H1 (cell line): ENCODE measurements around the gene TMEM120B. TPM values are rescaled to one million over a fixed set of nuclear protein-coding genes. Genes with fewer than 3 reads are reported as not detected.
A peak's percentile ranks its signal among the peaks of the same experiment; 100 is the strongest.

ENCODE experiments used
- CTCF ChIA-PET: fragments of 300-600 bp; sonication (Branson Sonifier 250); formaldehyde crosslinking; loops from one replicate; lab custom pipeline; 2021; ENCODE audit not compliant: partially characterized antibody; lab: Charles Lee
- POLR2A ChIA-PET: fragments of 300-600 bp; sonication (Branson Sonifier 250); formaldehyde crosslinking; loops from one replicate; lab custom pipeline; 2021; ENCODE audit warnings: inconsistent platforms; ENCODE audit not compliant: partially characterized antibody; lab: Charles Lee
- DNase-seq, 2 experiments: peaks; one replicate each; pipeline versions ENCODE4 v3.0.0 to v3.0.0-alpha.2; 2010 to 2022; ENCODE audit warnings: low spot score in 2 of 2, low read depth in 1 of 2, mixed read lengths in 1 of 2
- FAIRE-seq: peaks from 2 replicates; lab custom pipeline; 2011; peaks lifted over from hg19 to GRCh38; lab: Jason Lieb, UNC
- H2AFZ ChIP-seq: 2 replicates; pipeline ENCODE4 v1.8.1; 2012; ENCODE audit warnings: low read length, inconsistent platforms
- H2AK5ac ChIP-seq: 2 replicates; pipeline ENCODE4 v1.6.1; 2013; ENCODE audit warnings: low read depth, low read length
- H2BK120ac ChIP-seq: replicated peaks from 2 replicates; pipeline ENCODE3; 2013; ENCODE audit warnings: low read depth, low read length, inconsistent platforms
- H2BK12ac ChIP-seq: 2 replicates; pipeline ENCODE4 v1.6.1; 2013; ENCODE audit warnings: low read depth, low read length
- H2BK15ac ChIP-seq: 2 replicates; pipeline ENCODE4 v1.6.1; 2013; ENCODE audit warnings: low read length
- H2BK20ac ChIP-seq: 2 replicates; pipeline ENCODE4 v1.6.1; 2013; ENCODE audit warnings: low read length
- H2BK5ac ChIP-seq: 2 replicates; pipeline ENCODE4 v1.6.1; 2013; ENCODE audit warnings: low read depth, low read length
- H3K14ac ChIP-seq: 2 replicates; pipeline ENCODE4 v1.6.1; 2013; ENCODE audit warnings: inconsistent platforms; ENCODE audit not compliant: insufficient read length
- H3K18ac ChIP-seq: 2 replicates; pipeline ENCODE4 v1.6.1; 2013; ENCODE audit warnings: low read length; ENCODE audit errors: extremely low read depth
- H3K23ac ChIP-seq: 2 replicates; pipeline ENCODE4 v1.6.1; 2013; ENCODE audit warnings: inconsistent platforms; ENCODE audit not compliant: insufficient read length
- H3K23me2 ChIP-seq: 2 replicates; pipeline ENCODE4 v1.6.1; 2013; ENCODE audit warnings: low read depth, low read length
- H3K27ac ChIP-seq: 2 replicates; pipeline ENCODE4 v1.6.1; 2011; ENCODE audit warnings: low read depth, low read length, inconsistent platforms
- H3K27me3 ChIP-seq, 4 experiments: replicated peaks in 1 of 4; 1 replicate in 1 of 4; 2 replicates in 3 of 4; pipeline versions ENCODE4 v1.6.1 to v1.8.1; 2011 to 2013; ENCODE audit warnings: low read length in 3 of 4, mild to moderate bottlenecking in 3 of 4, inconsistent platforms in 2 of 4, mixed read lengths in 2 of 4, moderate library complexity in 1 of 4; ENCODE audit not compliant: control insufficient read depth in 3 of 4, insufficient read depth in 3 of 4; ENCODE audit errors: extremely low read depth in 1 of 4
- H3K36me3 ChIP-seq, 4 experiments: 2 replicates each; pipeline versions ENCODE4 v1.6.1 to v1.8.1; 2011 to 2013; ENCODE audit warnings: mild to moderate bottlenecking in 4 of 4, low read length in 3 of 4, moderate library complexity in 2 of 4, control low read depth in 1 of 4, inconsistent platforms in 1 of 4; ENCODE audit not compliant: insufficient read depth in 4 of 4, control insufficient read depth in 2 of 4
- H3K4ac ChIP-seq: replicated peaks from 2 replicates; pipeline ENCODE3; 2013; ENCODE audit warnings: low read length, low read depth, mixed read lengths, inconsistent platforms; ENCODE audit not compliant: insufficient read length
- H3K4me1 ChIP-seq, 4 experiments: replicated peaks in 1 of 4; 1 replicate in 1 of 4; 2 replicates in 3 of 4; pipeline versions ENCODE4 v1.6.1 to v1.8.1; 2011 to 2013; ENCODE audit warnings: low read length in 3 of 4, inconsistent platforms in 2 of 4, mixed read lengths in 1 of 4; ENCODE audit not compliant: insufficient read depth in 4 of 4, control insufficient read depth in 3 of 4
- H3K4me2 ChIP-seq, 2 experiments: 2 replicates each; pipeline versions ENCODE4 v1.6.1 to v1.8.1; 2011 to 2013; ENCODE audit warnings: low read depth in 2 of 2, low read length in 2 of 2, control low read depth in 1 of 2, inconsistent platforms in 1 of 2, mild to moderate bottlenecking in 1 of 2; ENCODE audit not compliant: insufficient read depth in 1 of 2
- H3K4me3 ChIP-seq, 4 experiments: fragments of 200-600, 300-600 bp in 1 of 4; sonication (generic), shearing (Covaris generic), sonication (Bioruptor Twin) in 1 of 4; 2 replicates each; pipeline versions ENCODE4 v1.5.1 to v1.8.1; 2011 to 2016; ENCODE audit warnings: low read length in 4 of 4, low read depth in 3 of 4, control low read depth in 2 of 4, inconsistent platforms in 2 of 4, mild to moderate bottlenecking in 2 of 4, mixed read lengths in 1 of 4, moderate library complexity in 1 of 4; ENCODE audit not compliant: insufficient read depth in 2 of 4; ENCODE audit errors: extremely low read depth in 1 of 4
- H3K56ac ChIP-seq: replicated peaks from 2 replicates; pipeline ENCODE3; 2013; ENCODE audit warnings: low read depth, mild to moderate bottlenecking, mixed read lengths, low read length, inconsistent platforms; ENCODE audit not compliant: insufficient read length
- H3K79me1 ChIP-seq: 2 replicates; pipeline ENCODE4 v1.6.1; 2013; ENCODE audit warnings: low read depth, low read length, control low read depth
- H3K79me2 ChIP-seq, 2 experiments: 2 replicates each; pipeline versions ENCODE4 v1.6.1 to v1.8.1; 2012 to 2013; ENCODE audit warnings: low read length in 2 of 2, mild to moderate bottlenecking in 2 of 2, inconsistent platforms in 1 of 2; ENCODE audit not compliant: insufficient read depth in 2 of 2, control insufficient read depth in 1 of 2
- H3K9ac ChIP-seq, 4 experiments: replicated peaks in 1 of 4; 1 replicate in 1 of 4; 2 replicates in 3 of 4; pipeline versions ENCODE4 v1.6.1 to v1.8.1; 2011 to 2013; ENCODE audit warnings: low read depth in 3 of 4, low read length in 3 of 4, control low read depth in 2 of 4, mild to moderate bottlenecking in 2 of 4, moderate library complexity in 2 of 4, inconsistent platforms in 1 of 4; ENCODE audit errors: extremely low read depth in 1 of 4
- H3K9me3 ChIP-seq, 2 experiments: 2 replicates each; pipeline versions ENCODE4 v1.6.1 to v1.8.1; 2012 to 2013; ENCODE audit warnings: mild to moderate bottlenecking in 2 of 2, moderate library complexity in 2 of 2, control low read depth in 1 of 2, inconsistent platforms in 1 of 2, low read depth in 1 of 2, low read length in 1 of 2, mixed read lengths in 1 of 2; ENCODE audit not compliant: insufficient read depth in 2 of 2
- H4K20me1 ChIP-seq, 2 experiments: replicated peaks in 1 of 2; 2 replicates each; pipeline versions ENCODE3 to v1.8.1; 2011 to 2013; ENCODE audit warnings: inconsistent platforms in 2 of 2, low read length in 2 of 2, mild to moderate bottlenecking in 1 of 2; ENCODE audit not compliant: insufficient read depth in 2 of 2, control insufficient read depth in 1 of 2
- H4K5ac ChIP-seq: 2 replicates; pipeline ENCODE4 v1.6.1; 2013; ENCODE audit warnings: low read length, low read depth, mixed read lengths, inconsistent platforms; ENCODE audit not compliant: insufficient read length
- H4K8ac ChIP-seq: 2 replicates; pipeline ENCODE4 v1.8.0; 2013; ENCODE audit warnings: mild to moderate bottlenecking, moderate library complexity, low read length, inconsistent platforms; ENCODE audit not compliant: insufficient read depth; ENCODE audit errors: extremely low read depth
- H4K91ac ChIP-seq: replicated peaks from 2 replicates; pipeline ENCODE3; 2013; ENCODE audit warnings: low read length, mixed read lengths, inconsistent platforms; ENCODE audit not compliant: insufficient read length
- CHD1 ChIP-seq: IDR thresholded peaks from 2 replicates; pipeline ENCODE4 v1.6.1; 2012; ENCODE audit warnings: low read depth, low read length, improper control_type of control experiment
- GABPA ChIP-seq: IDR thresholded peaks from 2 replicates; pipeline ENCODE4 v1.6.1; 2011; ENCODE audit warnings: mild to moderate bottlenecking, low read length, moderate library complexity, borderline replicate concordance; ENCODE audit not compliant: insufficient read depth
- HDAC6 ChIP-seq: IDR thresholded peaks from one replicate; pipeline ENCODE4 v1.7.1; 2012; ENCODE audit warnings: low read depth, mild to moderate bottlenecking, inconsistent platforms, low read length, moderate library complexity
- JUN ChIP-seq: IDR thresholded peaks from 2 replicates; pipeline ENCODE4 v1.6.1; 2011; ENCODE audit warnings: low read depth, mild to moderate bottlenecking, improper control_type of control experiment, low read length
- JUND ChIP-seq: IDR thresholded peaks from 2 replicates; pipeline ENCODE4 v1.6.1; 2011; ENCODE audit warnings: mild to moderate bottlenecking, improper control_type of control experiment, low read length
- WGBS, 2 experiments: shearing (Covaris generic) in 1 of 2; methylation state at CpG; one replicate each; pipeline versions ENCODE4 v1.1.6 to v1.1.7; 2013 to 2015; ENCODE audit warnings: low lambda C conversion rate in 2 of 2, mixed read lengths in 2 of 2, inconsistent platforms in 1 of 2, low coverage in 1 of 2, missing lambda C conversion rate in 1 of 2; ENCODE audit not compliant: insufficient replicate concordance in 2 of 2, insufficient coverage in 1 of 2, insufficient read length in 1 of 2; ENCODE audit errors: extremely low coverage in 1 of 2, missing lambda C conversion rate in 1 of 2; 5-methylcytosine and 5-hydroxymethylcytosine counted together
- polyA plus RNA-seq, 7 experiments: library from polyadenylated mRNA; depleted of rRNA in 3 of 7; stranded (reverse) in 5 of 7; unstranded in 2 of 7; fragments of >200 nt in 5 of 7; fragments of 200-250 nt in 2 of 7; gene quantifications; 1 replicate in 5 of 7; 2 replicates in 1 of 7; 4 replicates in 1 of 7; pipeline versions ENCODE4 v1.2.1 to v1.2.3, GENCODE V29; 2011 to 2013; ENCODE audit warnings: missing spikeins in 2 of 7, mixed read lengths in 2 of 7
- total RNA-seq: library from RNA; stranded (reverse); fragmentation: NEBNext Ultra II Directional; extraction: Animal tissue kit (Norgen Biotek cat#: 25700); gene quantifications from 2 replicates; pipeline ENCODE4 v1.2.1, GENCODE V29; 2021

TMEM120B gene
- total and polyA plus RNA-seq, 2 of the 8 experiments (the other 6 are each of a cell fraction or from before 2014, with no cell fraction given) = 22.0 to 29.1 TPM

GRCh38 chr12:121810234-121810817 lies 97.8 kb downstream of the TMEM120B start:
- no peak for TF ChIP-seq JUN
- no peak for TF ChIP-seq CHD1
- TF ChIP-seq GABPA = no peak
- no peak for TF ChIP-seq HDAC6
- no peak for TF ChIP-seq JUND
- no peak for FAIRE-seq
- H2AK5ac ChIP-seq = 0 out of 2 replicates have a peak overlapping the region, but pooled peaks have one; percentile 17
- H3K27me3 ChIP-seq = no peaks in the 10 kb centered on the region
- H3K23ac ChIP-seq = no peak overlapping the region
- no peak overlapping the region for H2BK15ac ChIP-seq
- peaks cover 18% of the 10 kb centered on the region for H3K79me1 ChIP-seq
- H4K91ac ChIP-seq = no peak overlapping the region
- H2BK20ac ChIP-seq = no peak overlapping the region
- H3K4me1 ChIP-seq = peaks cover 7 to 40% (median 25%) of the 10 kb centered on the region in 4 experiments
- H3K18ac ChIP-seq = no peak overlapping the region; the same call in 1 of the 2 replicates
- ChIA-PET POLR2A (interaction anchor here (0.8 to 27.9 kb wide), 8 partner anchors 12 to 151 kb away, joined by 3 to 958 read pairs (median 4); partner anchors contain the start of genes RHOF and SETD1B), CTCF (interaction anchor here (0.5 to 12.0 kb wide), 16 partner anchors 8 to 331 kb away, joined by 3 to 363 read pairs (median 6); partner anchors contain the start of genes HPD, PSMD9 and RHOF)
- H3K9ac ChIP-seq = no peak overlapping the region
- 90% methylated on average over 26 of the region's 33 CpGs; no CpG with 5 or more reads in 1 of the 2 experiments for WGBS, 2 experiments
- H3K9me3 ChIP-seq = no peaks in the 10 kb centered on the region
- H3K56ac ChIP-seq = no peak overlapping the region
- no peak overlapping the region for H4K5ac ChIP-seq
- DNase-seq = no peak
- H4K20me1 ChIP-seq = peaks cover 2 to 14% of the 10 kb centered on the region in 2 experiments
- peaks cover 14% of the 10 kb centered on the region for H3K23me2 ChIP-seq
- peak overlapping the region; percentile 64; the same call in 1 of the 2 replicates for H2BK5ac ChIP-seq
- H3K4me2 ChIP-seq = peak overlapping the region; percentile 88 to 97; a peak in 2 of 4 replicates
- H3K4me3 ChIP-seq = peak overlapping the region in 1 of 4 experiments; percentile 83; a peak in 3 of 8 replicates
- no peak overlapping the region for H3K4ac ChIP-seq
- H3K79me2 ChIP-seq = peaks cover 0 to 49% of the 10 kb centered on the region in 2 experiments; a peak in 2 of 4 replicates
- H3K36me3 ChIP-seq = peaks cover 2 to 36% (median 17%) of the 10 kb centered on the region in 4 experiments; a peak in 4 of 8 replicates
- H2BK120ac ChIP-seq = no peak overlapping the region
- no peak overlapping the region for H3K14ac ChIP-seq
- H4K8ac ChIP-seq = no peak overlapping the region
- H2BK12ac ChIP-seq = peak overlapping the region; percentile 60; the same call in 1 of the 2 replicates
- H3K27ac ChIP-seq = no peak overlapping the region
- H2AFZ ChIP-seq = no peak overlapping the region
